Endometrial microvascular endothelial cells (primary cell): Measurements from ENCODE around the gene MARCHF4. TPM values are rescaled to one million over a fixed set of nuclear protein-coding genes. Genes with fewer than 3 reads are reported as not detected.

Source experiments
- in situ Hi-C: cut with HindIII; loops from 2 replicates; pipeline ENCODE4 v1.10.0; 2017; ENCODE audit warnings: low sequenced_read_pairs, low pct_unique_long_range_greater_than_20kb; ENCODE audit errors: inconsistent ontology term
- total RNA-seq: library from RNA; depleted of rRNA; stranded (reverse); fragments of >200 nt; gene quantifications from one replicate; pipeline ENCODE4 v1.2.3, GENCODE V29; 2015; ENCODE audit errors: inconsistent ontology term

MARCHF4 gene
- total RNA-seq, 1 donor from 2014 or later, result 25.7 TPM

- in situ Hi-C loops, result no loop called here
These were observed 16.6 kb downstream of the MARCHF4 start for GRCh38 chr2:216355711-216356110.

- in situ Hi-C loops, result no loop called here
These were observed 18.0 kb downstream of the MARCHF4 start for GRCh38 chr2:216354306-216354705.

GRCh38 chr2:216352653-216353270 lies 19.5 kb downstream of the MARCHF4 start:
- in situ Hi-C loops, result no loop called here

GRCh38 chr2:216351172-216351925 lies 20.9 kb downstream of the MARCHF4 start:
- in situ Hi-C loops, result no loop called here

GRCh38 chr2:216350214-216350791 lies 22.0 kb downstream of the MARCHF4 start:
- in situ Hi-C loops, result no loop called here

GRCh38 chr2:216349366-216349765 lies 22.9 kb downstream of the MARCHF4 start:
- in situ Hi-C loops, result no loop called here

GRCh38 chr2:216348756-216349308 lies 23.5 kb downstream of the MARCHF4 start:
- in situ Hi-C loops, result no loop called here

GRCh38 chr2:216346781-216347180 lies 25.5 kb downstream of the MARCHF4 start:
- in situ Hi-C loops, result no loop called here

GRCh38 chr2:216345846-216346245 lies 26.4 kb downstream of the MARCHF4 start:
- in situ Hi-C loops, result no loop called here

GRCh38 chr2:216344950-216345300 lies 27.4 kb downstream of the MARCHF4 start:
- in situ Hi-C loops, result no loop called here

- in situ Hi-C loops, result no loop called here
These were observed 27.9 kb downstream of the MARCHF4 start for GRCh38 chr2:216344206-216344949.

- in situ Hi-C loops, result no loop called here
These were observed 28.9 kb downstream of the MARCHF4 start for GRCh38 chr2:216343221-216343980.

- in situ Hi-C loops, result no loop called here
These were observed 31.2 kb downstream of the MARCHF4 start for GRCh38 chr2:216341121-216341520.

- in situ Hi-C loops, result no loop called here
These were observed 32.0 kb downstream of the MARCHF4 start for GRCh38 chr2:216340280-216340631.

GRCh38 chr2:216339456-216340279 lies 32.6 kb downstream of the MARCHF4 start:
- in situ Hi-C loops, result no loop called here

- in situ Hi-C loops, result no loop called here
These were observed 37.0 kb downstream of the MARCHF4 start for GRCh38 chr2:216335252-216335651.

GRCh38 chr2:216328347-216328746 lies 43.9 kb downstream of the MARCHF4 start:
- in situ Hi-C loops, result no loop called here

- in situ Hi-C loops, result no loop called here
These were observed 44.8 kb downstream of the MARCHF4 start for GRCh38 chr2:216327447-216327935.
